Neural crest cell (in vitro differentiated cells): Measurements from ENCODE around the gene SLC36A2. TPM values are rescaled to one million over a fixed set of nuclear protein-coding genes. Genes with fewer than 3 reads are reported as not detected.

Experiments used
- DNase-seq: peaks from one replicate; pipeline ENCODE4 v3.0.0; 2021; ENCODE audit warnings: low read depth, mixed read lengths, low spot score
- H3K27ac Mint-ChIP-seq: one replicate; pipeline ENCODE4 v1.8.0; 2021; ENCODE audit warnings: mild to moderate bottlenecking, mixed read lengths; ENCODE audit not compliant: unreplicated experiment
- H3K27me3 Mint-ChIP-seq: 2 replicates; pipeline ENCODE4 v1.8.0; 2021; ENCODE audit warnings: low read depth, mild to moderate bottlenecking, mixed read lengths
- H3K36me3 Mint-ChIP-seq: 2 replicates; pipeline ENCODE4 v1.8.0; 2021; ENCODE audit warnings: low read depth, mild to moderate bottlenecking, mixed read lengths
- H3K4me1 Mint-ChIP-seq: 2 replicates; pipeline ENCODE4 v1.8.0; 2021; ENCODE audit warnings: mixed read lengths
- H3K4me3 Mint-ChIP-seq: one replicate; pipeline ENCODE4 v1.8.0; 2021; ENCODE audit warnings: mild to moderate bottlenecking, mixed read lengths
- H3K9me3 Mint-ChIP-seq: 2 replicates; pipeline ENCODE4 v1.8.0; 2021; ENCODE audit warnings: mixed read lengths
- total RNA-seq: library from RNA; stranded (reverse); gene quantifications from 2 replicates; pipeline ENCODE4 v1.2.1, GENCODE V29; 2021
- TF ChIP-seq, protein P1 (sequence below): fragments of 200-600 bp; sonication (generic); conservative IDR thresholded peaks from 2 replicates; pipeline ENCODE4 v1.5.0; 2021; ENCODE audit warnings: antibody characterized with exemption, mild to moderate bottlenecking

SLC36A2 gene
- total RNA-seq, 1 donor from 2014 or later, result not detected

DNA sequence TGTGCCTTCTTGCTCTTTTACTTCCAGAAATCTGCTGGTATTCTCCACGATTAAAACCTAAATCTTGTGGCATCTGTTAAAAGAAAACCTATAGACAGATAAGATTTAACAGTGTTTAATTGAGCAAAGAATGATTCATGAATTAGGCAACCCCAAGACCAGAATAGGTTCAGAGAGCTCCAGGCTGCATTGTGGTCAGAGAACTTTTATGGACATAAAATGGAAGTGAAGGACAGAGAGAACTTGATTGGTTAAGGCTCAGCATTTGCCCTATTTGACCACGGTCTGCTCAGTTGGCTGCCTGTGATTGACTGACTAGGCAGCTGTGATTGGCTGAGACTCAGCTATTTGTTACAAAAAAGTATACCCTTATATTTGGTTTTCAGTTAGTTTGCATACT, 10.4 kb upstream of the SLC36A2 start:
- H3K27me3 Mint-ChIP-seq, result peaks cover 2% of the 10 kb centered on the region
- no peak overlapping the region for H3K4me3 Mint-ChIP-seq
- peaks cover 3% of the 10 kb centered on the region for H3K9me3 Mint-ChIP-seq
- H3K4me1 Mint-ChIP-seq, result no peaks in the 10 kb centered on the region
- no peaks in the 10 kb centered on the region for H3K36me3 Mint-ChIP-seq
- no peak for DNase-seq
- TF ChIP-seq, protein P1, sequence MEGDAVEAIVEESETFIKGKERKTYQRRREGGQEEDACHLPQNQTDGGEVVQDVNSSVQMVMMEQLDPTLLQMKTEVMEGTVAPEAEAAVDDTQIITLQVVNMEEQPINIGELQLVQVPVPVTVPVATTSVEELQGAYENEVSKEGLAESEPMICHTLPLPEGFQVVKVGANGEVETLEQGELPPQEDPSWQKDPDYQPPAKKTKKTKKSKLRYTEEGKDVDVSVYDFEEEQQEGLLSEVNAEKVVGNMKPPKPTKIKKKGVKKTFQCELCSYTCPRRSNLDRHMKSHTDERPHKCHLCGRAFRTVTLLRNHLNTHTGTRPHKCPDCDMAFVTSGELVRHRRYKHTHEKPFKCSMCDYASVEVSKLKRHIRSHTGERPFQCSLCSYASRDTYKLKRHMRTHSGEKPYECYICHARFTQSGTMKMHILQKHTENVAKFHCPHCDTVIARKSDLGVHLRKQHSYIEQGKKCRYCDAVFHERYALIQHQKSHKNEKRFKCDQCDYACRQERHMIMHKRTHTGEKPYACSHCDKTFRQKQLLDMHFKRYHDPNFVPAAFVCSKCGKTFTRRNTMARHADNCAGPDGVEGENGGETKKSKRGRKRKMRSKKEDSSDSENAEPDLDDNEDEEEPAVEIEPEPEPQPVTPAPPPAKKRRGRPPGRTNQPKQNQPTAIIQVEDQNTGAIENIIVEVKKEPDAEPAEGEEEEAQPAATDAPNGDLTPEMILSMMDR, result no peak
- H3K27ac Mint-ChIP-seq, result no peak overlapping the region

DNA sequence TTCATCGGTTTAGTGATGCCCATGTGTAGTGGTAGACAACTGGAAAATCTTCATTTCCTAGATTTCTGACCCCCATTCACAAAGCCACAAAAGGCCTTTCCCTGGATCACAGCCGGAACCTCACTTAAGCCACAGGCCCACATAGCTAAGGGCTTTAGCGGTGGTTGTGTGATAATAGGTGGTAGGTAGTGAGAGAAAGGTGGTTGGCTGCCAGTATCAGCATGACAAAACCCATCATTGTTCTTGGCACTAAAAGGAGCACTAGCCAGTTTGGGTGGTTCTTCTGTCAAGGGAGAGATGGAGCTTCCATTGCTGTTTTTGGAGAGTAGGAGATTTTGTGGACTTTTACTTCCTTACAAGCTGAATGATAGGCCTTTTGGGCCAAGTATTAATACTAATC, 9.7 kb upstream of the SLC36A2 start:
- Mint-ChIP-seq H3K27me3 (peaks cover 2% of the 10 kb centered on the region), H3K27ac (no peak overlapping the region)
- DNase-seq, result no peak

DNA sequence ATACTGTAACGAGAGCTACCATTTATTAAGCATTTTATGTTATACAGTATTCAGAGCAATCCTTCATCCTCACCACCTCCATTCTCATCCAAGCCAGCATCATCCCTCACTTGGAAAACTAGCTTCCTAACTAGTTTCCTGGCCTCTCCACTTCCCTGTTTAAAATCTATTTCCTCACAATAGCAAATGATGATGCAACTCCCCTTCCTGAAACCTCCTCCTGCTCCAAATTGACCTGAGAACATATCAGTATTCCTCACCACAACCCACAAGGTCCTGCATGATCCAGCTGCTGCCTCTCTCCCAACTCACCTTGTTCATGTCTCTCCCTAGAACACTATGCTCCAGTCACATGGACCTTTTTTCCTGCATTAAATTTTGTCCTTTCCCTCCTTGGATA, 4.3 kb upstream of the SLC36A2 start:
- no peaks in the 10 kb centered on the region for H3K9me3 Mint-ChIP-seq
- no peaks in the 10 kb centered on the region for H3K36me3 Mint-ChIP-seq
- no peak for DNase-seq
- peaks cover 4% of the 10 kb centered on the region for H3K4me1 Mint-ChIP-seq
- H3K27ac Mint-ChIP-seq, result no peak overlapping the region
- peaks cover 4% of the 10 kb centered on the region for H3K27me3 Mint-ChIP-seq
- TF ChIP-seq, protein P1, result no peak
- H3K4me3 Mint-ChIP-seq, result no peak overlapping the region

More for the DNA sequence above, 9.7 kb upstream of the SLC36A2 start:
- TF ChIP-seq, protein P1, result no peak
- H3K36me3 Mint-ChIP-seq, result no peaks in the 10 kb centered on the region
- H3K4me3 Mint-ChIP-seq, result no peak overlapping the region
- no peaks in the 10 kb centered on the region for H3K4me1 Mint-ChIP-seq
- peaks cover 3% of the 10 kb centered on the region for H3K9me3 Mint-ChIP-seq

DNA sequence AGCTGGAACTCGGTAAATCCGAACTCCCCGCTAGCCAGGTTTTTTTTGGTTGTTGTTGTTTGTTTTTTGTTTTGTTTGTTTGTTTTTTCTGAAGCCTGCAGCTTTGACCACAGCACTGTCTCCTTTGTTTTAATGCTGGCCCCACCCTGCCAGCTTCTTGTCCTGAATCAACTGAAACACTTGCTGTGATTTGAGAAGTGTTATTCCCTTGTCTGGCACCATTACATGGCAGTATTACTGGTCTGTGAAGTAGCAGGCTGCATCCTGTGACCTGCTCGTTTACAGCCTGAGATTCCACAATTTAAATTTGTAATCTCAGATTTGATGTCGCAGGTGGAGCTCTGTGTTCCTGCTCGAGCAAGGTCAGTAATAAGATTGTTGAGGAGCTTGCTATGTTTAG, 1.4 kb upstream of the SLC36A2 start:
- Mint-ChIP-seq H3K36me3 (no peaks in the 10 kb centered on the region), H3K27me3 (peaks cover 21% of the 10 kb centered on the region), H3K27ac (no peak overlapping the region), H3K9me3 (no peaks in the 10 kb centered on the region), H3K4me3 (no peak overlapping the region), H3K4me1 (peaks cover 23% of the 10 kb centered on the region)
- TF ChIP-seq, protein P1, result no peak
- no peak for DNase-seq

DNA sequence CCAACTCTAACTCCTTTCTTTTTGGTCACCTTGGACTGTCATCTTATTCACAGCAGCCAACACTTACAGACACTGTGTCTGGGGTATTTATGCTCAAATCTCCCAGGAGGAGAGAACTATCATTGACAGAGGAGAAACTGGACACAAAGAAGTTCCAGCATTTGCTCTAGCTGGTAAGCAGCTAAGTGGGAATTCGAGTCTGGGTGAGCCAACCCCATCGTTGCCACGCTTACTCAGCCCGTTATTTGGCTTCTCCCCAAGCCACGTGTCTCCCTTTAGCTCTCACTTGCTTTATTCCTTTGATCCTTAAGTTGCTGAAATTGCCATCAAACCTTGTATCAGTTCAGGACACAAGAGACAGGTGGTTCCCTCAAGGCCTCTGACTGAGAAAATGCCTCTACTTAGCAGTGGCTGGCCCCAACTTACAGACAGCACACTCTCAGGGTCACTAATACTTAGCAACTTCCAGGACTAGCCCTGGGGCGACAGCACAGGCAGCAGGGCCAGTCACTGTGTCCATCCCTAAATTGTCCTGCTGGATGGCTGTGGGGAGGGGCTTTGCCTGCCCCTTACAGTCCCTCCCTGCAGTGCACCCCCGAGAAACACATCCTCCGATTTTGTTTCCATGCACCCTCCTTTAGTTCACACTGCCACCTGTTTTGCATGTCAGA, 1.4 kb downstream of the SLC36A2 start:
- no peaks in the 10 kb centered on the region for H3K9me3 Mint-ChIP-seq
- no peak overlapping the region for H3K27ac Mint-ChIP-seq
- H3K4me1 Mint-ChIP-seq, result peaks cover 23% of the 10 kb centered on the region
- H3K27me3 Mint-ChIP-seq, result peaks cover 45% of the 10 kb centered on the region
- no peaks in the 10 kb centered on the region for H3K36me3 Mint-ChIP-seq
- TF ChIP-seq, protein P1, result no peak
- H3K4me3 Mint-ChIP-seq, result no peak overlapping the region
- no peak for DNase-seq
